ENCODE data around the gene IDS. TPM values are rescaled to one million over a fixed set of nuclear protein-coding genes. Genes with fewer than 3 reads are reported as not detected.
A peak's percentile ranks its signal among the peaks of the same experiment; 100 is the strongest.

IDS gene
- polyA plus RNA-seq, 1 of the 3 experiments (the other 2 are of a cell fraction) = 78.4 TPM

DNA sequence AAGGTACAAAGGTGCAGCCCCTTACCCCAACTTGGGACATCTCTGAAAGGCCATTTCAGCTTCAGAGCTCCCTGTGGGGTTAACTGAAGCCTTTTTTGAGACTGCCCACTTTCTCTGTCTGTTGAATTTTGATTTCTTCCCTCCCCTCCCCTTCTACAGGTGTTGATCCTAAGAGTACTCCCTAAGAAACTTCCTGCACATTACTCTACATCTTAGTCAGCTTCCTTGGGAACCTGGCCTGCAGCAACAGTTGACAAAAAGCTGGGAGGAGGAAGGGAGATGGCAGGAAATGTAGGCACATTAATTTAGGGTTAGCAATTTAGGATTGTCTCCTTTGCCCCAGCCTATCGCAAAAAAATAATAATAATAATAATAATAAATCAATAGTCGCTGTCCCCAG is 1.2 kb upstream of the IDS start:
- no peak overlapping the region for H3K4me2 ChIP-seq
- CTCF ChIA-PET = interaction anchor here (1.0 kb wide), 1 partner anchor 34 kb away, joined by 3 read pairs; the partner anchor contains the start of gene EOLA1
- H3K9me3 ChIP-seq = no peaks in the 10 kb centered on the region
- H4K20me1 ChIP-seq (ENCODE audit: insufficient read depth) = no peaks in the 10 kb centered on the region; the same call in 1 of the 2 replicates
- H3K27ac ChIP-seq (ENCODE audit: low read depth in 2 of 2, low read length in 1 of 2) = no peak overlapping the region
- WGBS (ENCODE audit: low lambda C conversion rate) = 66% methylated on average over 2 of the region's 2 CpGs
- H3K27me3 ChIP-seq (ENCODE audit: insufficient read depth) = 0 out of 2 replicates have a peak, but pooled peaks cover 5% of the 10 kb centered on the region
- peaks cover 0 to 10% of the 10 kb centered on the region in 2 experiments; a peak in 1 of 4 replicates for H3K4me1 ChIP-seq (ENCODE audit: control insufficient read depth in 1 of 2, insufficient read depth in 2 of 2, low read depth in 1 of 2, low read length in 1 of 2)
- H3K9ac ChIP-seq = no peak overlapping the region
- POLR2A ChIA-PET = no interaction called here
- H2AFZ ChIP-seq (ENCODE audit: low read depth) = no peak overlapping the region
- TF ChIP-seq EP300 (IDR thresholded peaks at IDR 0.05; ENCODE audit: borderline replicate concordance in 1 of 2, low read depth in 1 of 2, low read length in 1 of 2) (no peak), RXRA (IDR thresholded peaks at IDR 0.05; ENCODE audit: borderline replicate concordance, low read depth) (no peak), NRF1 (IDR thresholded peaks at IDR 0.05; ENCODE audit: low read depth, low read length) (no peak), POLR2AphosphoS5 (IDR thresholded peaks at IDR 0.05; ENCODE audit: low read depth, low read length) (no peak), RAD21 (IDR thresholded peaks at IDR 0.05; ENCODE audit: low read length) (no peak), ELF1 (IDR thresholded peaks at IDR 0.05) (no peak), FOXJ3 (CRISPR knock-in tag; IDR thresholded peaks at IDR 0.05) (no peak), CHD2 (IDR thresholded peaks at IDR 0.05; ENCODE audit: low read length, partially characterized antibody) (no peak), FOXM1 (IDR thresholded peaks at IDR 0.05; ENCODE audit: low read depth) (no peak)
- TF ChIP-seq, protein P1, sequence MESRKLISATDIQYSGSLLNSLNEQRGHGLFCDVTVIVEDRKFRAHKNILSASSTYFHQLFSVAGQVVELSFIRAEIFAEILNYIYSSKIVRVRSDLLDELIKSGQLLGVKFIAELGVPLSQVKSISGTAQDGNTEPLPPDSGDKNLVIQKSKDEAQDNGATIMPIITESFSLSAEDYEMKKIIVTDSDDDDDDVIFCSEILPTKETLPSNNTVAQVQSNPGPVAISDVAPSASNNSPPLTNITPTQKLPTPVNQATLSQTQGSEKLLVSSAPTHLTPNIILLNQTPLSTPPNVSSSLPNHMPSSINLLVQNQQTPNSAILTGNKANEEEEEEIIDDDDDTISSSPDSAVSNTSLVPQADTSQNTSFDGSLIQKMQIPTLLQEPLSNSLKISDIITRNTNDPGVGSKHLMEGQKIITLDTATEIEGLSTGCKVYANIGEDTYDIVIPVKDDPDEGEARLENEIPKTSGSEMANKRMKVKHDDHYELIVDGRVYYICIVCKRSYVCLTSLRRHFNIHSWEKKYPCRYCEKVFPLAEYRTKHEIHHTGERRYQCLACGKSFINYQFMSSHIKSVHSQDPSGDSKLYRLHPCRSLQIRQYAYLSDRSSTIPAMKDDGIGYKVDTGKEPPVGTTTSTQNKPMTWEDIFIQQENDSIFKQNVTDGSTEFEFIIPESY (IDR thresholded peaks at IDR 0.05; ENCODE audit: borderline replicate concordance, low read depth) = no peak
- TF ChIP-seq, protein P2, sequence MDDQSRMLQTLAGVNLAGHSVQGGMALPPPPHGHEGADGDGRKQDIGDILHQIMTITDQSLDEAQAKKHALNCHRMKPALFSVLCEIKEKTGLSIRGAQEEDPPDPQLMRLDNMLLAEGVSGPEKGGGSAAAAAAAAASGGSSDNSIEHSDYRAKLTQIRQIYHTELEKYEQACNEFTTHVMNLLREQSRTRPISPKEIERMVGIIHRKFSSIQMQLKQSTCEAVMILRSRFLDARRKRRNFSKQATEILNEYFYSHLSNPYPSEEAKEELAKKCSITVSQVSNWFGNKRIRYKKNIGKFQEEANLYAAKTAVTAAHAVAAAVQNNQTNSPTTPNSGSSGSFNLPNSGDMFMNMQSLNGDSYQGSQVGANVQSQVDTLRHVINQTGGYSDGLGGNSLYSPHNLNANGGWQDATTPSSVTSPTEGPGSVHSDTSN (IDR thresholded peaks at IDR 0.05) = no peak
- TF ChIP-seq, protein P3, sequence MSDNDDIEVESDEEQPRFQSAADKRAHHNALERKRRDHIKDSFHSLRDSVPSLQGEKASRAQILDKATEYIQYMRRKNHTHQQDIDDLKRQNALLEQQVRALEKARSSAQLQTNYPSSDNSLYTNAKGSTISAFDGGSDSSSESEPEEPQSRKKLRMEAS (IDR thresholded peaks at IDR 0.05; ENCODE audit: low read depth) = no peak
- no peaks in the 10 kb centered on the region for H3K9me2 ChIP-seq
- H3K4me3 ChIP-seq (ENCODE audit: low read depth in 2 of 2, low read length in 1 of 2) = no peak overlapping the region
- H3K79me2 ChIP-seq (ENCODE audit: insufficient read depth) = peaks cover 24% of the 10 kb centered on the region
- peaks cover 5 to 11% of the 10 kb centered on the region in 2 experiments for H3K36me3 ChIP-seq (replicated peaks in 1 of 2; ENCODE audit: control insufficient read depth in 1 of 2, insufficient read depth in 2 of 2, low read length in 1 of 2)
- no peaks in the 10 kb centered on the region for H3F3A ChIP-seq (replicated peaks; ENCODE audit: insufficient read depth)
- no peak for DNase-seq

DNA sequence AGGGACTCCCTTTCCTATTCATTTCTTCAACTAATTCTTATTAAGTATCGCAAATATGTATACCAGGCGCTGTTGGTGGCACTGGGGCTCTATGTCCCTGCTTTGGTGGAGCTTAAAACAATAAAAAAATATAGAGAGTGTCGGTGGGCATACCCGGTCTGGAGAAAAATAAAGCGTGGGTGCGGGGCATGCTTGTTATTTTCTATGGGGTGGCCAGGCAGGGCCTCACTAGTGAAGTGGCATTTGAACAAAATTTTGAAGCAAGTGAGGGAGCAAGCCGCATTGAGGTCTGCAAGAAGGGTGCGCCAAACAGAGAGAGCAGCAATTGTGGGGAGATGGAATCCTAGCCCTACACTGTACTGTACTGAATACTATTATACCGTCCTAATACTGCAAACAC is 565 bp upstream of the IDS start:
- ChIA-PET POLR2A (interaction anchor here (0.9 to 2.7 kb wide), 3 partner anchors 12 to 34 kb away, joined by 3 to 18 read pairs (median 8); partner anchors contain the start of gene EOLA1), CTCF (interaction anchor here (0.7 to 2.2 kb wide), 5 partner anchors 12 to 35 kb away, joined by 3 to 7 read pairs (median 4); partner anchors contain the start of gene EOLA1)
- Histone ChIP-seq H4K20me1 (ENCODE audit: insufficient read depth) (no peaks in the 10 kb centered on the region; the same call in 1 of the 2 replicates), H3K27me3 (ENCODE audit: insufficient read depth) (0 out of 2 replicates have a peak, but pooled peaks cover 5% of the 10 kb centered on the region), H3K9me3 (no peaks in the 10 kb centered on the region), H3K79me2 (ENCODE audit: insufficient read depth) (peaks cover 24% of the 10 kb centered on the region), H3K9ac (no peak overlapping the region), H3K27ac (ENCODE audit: low read depth in 2 of 2, low read length in 1 of 2) (peak overlapping the region; percentile 60 to 88; a peak in 2 of 4 replicates), H2AFZ (ENCODE audit: low read depth) (no peak overlapping the region), H3K4me1 (ENCODE audit: control insufficient read depth in 1 of 2, insufficient read depth in 2 of 2, low read depth in 1 of 2, low read length in 1 of 2) (peaks cover 0 to 10% of the 10 kb centered on the region in 2 experiments; a peak in 1 of 4 replicates), H3F3A (replicated peaks; ENCODE audit: insufficient read depth) (no peaks in the 10 kb centered on the region), H3K4me3 (ENCODE audit: low read depth in 2 of 2, low read length in 1 of 2) (no peak overlapping the region; a peak in 1 of 4 replicates), H3K36me3 (replicated peaks in 1 of 2; ENCODE audit: control insufficient read depth in 1 of 2, insufficient read depth in 2 of 2, low read length in 1 of 2) (peaks cover 5 to 16% of the 10 kb centered on the region in 2 experiments), H3K4me2 (no peak overlapping the region), H3K9me2 (no peaks in the 10 kb centered on the region)
- DNase-seq = no peak
- TF ChIP-seq, protein P4, sequence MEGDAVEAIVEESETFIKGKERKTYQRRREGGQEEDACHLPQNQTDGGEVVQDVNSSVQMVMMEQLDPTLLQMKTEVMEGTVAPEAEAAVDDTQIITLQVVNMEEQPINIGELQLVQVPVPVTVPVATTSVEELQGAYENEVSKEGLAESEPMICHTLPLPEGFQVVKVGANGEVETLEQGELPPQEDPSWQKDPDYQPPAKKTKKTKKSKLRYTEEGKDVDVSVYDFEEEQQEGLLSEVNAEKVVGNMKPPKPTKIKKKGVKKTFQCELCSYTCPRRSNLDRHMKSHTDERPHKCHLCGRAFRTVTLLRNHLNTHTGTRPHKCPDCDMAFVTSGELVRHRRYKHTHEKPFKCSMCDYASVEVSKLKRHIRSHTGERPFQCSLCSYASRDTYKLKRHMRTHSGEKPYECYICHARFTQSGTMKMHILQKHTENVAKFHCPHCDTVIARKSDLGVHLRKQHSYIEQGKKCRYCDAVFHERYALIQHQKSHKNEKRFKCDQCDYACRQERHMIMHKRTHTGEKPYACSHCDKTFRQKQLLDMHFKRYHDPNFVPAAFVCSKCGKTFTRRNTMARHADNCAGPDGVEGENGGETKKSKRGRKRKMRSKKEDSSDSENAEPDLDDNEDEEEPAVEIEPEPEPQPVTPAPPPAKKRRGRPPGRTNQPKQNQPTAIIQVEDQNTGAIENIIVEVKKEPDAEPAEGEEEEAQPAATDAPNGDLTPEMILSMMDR (IDR thresholded peaks at IDR 0.05) = no peak
- TF ChIP-seq RCOR1 (IDR thresholded peaks at IDR 0.05; ENCODE audit: low read length) = no peak
- no peak for TF ChIP-seq TCF12 (IDR thresholded peaks at IDR 0.05)
- TF ChIP-seq, protein P5, sequence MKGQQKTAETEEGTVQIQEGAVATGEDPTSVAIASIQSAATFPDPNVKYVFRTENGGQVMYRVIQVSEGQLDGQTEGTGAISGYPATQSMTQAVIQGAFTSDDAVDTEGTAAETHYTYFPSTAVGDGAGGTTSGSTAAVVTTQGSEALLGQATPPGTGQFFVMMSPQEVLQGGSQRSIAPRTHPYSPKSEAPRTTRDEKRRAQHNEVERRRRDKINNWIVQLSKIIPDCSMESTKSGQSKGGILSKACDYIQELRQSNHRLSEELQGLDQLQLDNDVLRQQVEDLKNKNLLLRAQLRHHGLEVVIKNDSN (IDR thresholded peaks at IDR 0.05; ENCODE audit: borderline replicate concordance, low read depth) = no peak
- TF ChIP-seq, protein P2 (IDR thresholded peaks at IDR 0.05) = no peak
- TF ChIP-seq TAF1 (IDR thresholded peaks at IDR 0.05; ENCODE audit: borderline replicate concordance, low read depth, low read length) = no peak
- TF ChIP-seq FOXJ3 (CRISPR knock-in tag; IDR thresholded peaks at IDR 0.05) = no peak
- TF ChIP-seq YY1 (IDR thresholded peaks at IDR 0.05; ENCODE audit: low read depth) = no peak
- no peak for TF ChIP-seq SIN3A (IDR thresholded peaks at IDR 0.05; ENCODE audit: borderline replicate concordance, low read depth, low read length)
- no peak for TF ChIP-seq RFX5 (IDR thresholded peaks at IDR 0.05; ENCODE audit: low read length)
- no peak for TF ChIP-seq MEF2A (IDR thresholded peaks at IDR 0.05; ENCODE audit: borderline replicate concordance, low read depth)
- no peak for TF ChIP-seq GATA2 (CRISPR knock-in tag; IDR thresholded peaks at IDR 0.05)
- TF ChIP-seq NRF1 (IDR thresholded peaks at IDR 0.05; ENCODE audit: low read depth, low read length) = no peak
- 65% methylated on average over 9 of the region's 9 CpGs for WGBS (ENCODE audit: low lambda C conversion rate)

All from SK-N-SH (cell line).